Left hindlimb (tissue), 1 donor: ENCODE measurements around the gene ACTN4.
"Not testable (repeated sequence)": the region's sequence is repeated elsewhere in the genome, so short reads cannot be mapped to it uniquely, and the experiment has no call there.

Experiments used
- DNase-seq: peaks from one replicate; pipeline ENCODE4 v3.0.0-alpha.2; 2018

Gene ACTN4

GRCh38 chr19:38647368-38647965 is at the start of gene ACTN4:
ACTN4 (plus strand) TSS chr19:38647649; CDS start chr19:38647746, 97 bp downstream.
- peak; percentile 100 for DNase-seq

DNA sequence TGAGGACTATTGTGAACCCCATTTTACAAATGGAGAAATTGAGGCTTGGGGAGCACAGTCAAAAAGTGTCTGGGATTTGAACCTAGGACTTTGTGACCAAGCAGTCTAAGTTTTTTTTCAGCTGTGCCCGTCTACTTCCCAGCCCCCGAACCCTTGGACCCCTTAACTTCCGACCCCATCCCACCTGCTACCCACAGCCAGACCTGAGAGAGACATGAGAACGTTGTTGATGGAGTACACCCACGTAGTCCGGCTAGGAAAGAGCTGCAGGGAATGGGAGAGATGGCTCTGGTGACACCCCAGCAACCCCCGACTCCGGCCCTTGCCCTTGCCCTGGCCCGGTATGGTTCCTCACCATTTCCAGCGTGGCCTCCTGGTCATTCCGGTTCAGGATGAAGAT is 47.7 kb upstream of the ACTN4 start:
- DNase-seq = no peak

- DNase-seq = not testable (repeated sequence)
These were observed 44.6 kb upstream of the ACTN4 start for GRCh38 chr19:38602856-38603255.

- DNase-seq = no peak
These were observed 41.3 kb upstream of the ACTN4 start for GRCh38 chr19:38606131-38606530.

DNA sequence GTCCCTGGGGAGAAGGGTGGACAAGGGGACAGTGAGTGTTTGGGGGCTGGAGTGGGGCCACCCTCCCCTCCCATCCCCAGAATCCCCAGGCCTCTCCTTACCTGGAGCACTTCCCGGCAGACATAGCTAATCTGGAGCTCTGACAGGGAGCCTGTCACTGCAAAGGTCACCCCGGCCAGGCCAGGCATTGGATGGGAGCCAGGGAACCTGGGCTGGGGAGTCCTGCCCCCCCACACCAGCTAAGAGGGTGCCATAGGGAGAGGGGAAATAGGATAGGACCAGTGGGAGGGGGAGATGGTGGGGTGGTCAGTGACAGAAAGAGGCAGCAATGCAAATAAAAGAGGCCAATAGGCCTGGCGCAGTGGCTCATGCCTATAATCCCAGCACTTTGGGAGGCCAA is 33.2 kb upstream of the ACTN4 start:
- no peak for DNase-seq

DNA sequence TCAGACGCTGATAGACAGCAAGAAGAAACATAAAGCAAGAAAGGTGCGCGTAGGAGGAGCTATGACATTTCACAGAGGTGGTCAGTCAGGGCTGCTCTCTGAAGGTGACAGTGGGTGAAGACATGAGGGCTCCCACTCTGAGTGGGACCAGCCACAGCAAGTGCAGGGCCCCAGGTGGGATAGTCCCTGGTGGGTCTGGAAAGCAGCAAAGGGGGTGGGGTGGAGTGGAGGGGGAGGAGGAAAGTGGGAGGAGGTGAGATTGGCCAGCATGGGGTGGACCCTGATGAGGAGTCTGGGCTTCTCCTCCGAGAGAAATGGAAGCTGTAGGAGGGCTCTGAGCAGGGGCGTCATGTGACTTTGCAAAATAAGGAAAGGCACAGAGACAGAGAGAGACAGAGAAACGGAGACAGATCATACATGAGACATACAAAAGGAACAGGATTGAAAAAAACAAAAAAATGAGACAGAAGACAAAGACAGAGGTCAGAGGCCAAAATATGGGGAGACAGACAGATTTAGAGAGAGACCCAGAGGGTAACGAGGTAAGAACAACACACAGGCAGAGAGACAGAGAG is 32.4 kb upstream of the ACTN4 start:
- no peak for DNase-seq

DNA sequence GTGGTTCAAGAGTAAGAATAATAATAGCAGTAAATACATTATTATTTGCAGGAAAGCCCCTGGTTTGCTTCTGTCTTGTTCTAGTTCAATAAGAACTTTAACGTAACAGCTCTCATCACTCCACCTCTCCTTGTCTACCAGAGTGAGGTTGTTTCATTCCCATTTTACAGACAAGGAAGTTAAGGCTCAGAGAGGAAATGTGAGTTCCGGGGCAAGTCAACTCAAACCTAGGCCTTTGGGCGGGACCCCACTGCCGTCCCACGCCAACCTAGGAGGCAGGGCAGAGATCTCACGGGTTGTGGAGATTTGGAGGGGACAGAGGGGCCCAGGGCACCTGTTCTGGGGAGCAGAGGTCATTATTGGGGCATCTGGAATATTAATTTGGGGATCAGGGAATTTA is 31.2 kb upstream of the ACTN4 start:
- DNase-seq = no peak

GRCh38 chr19:38617283-38617763 is 30.1 kb upstream of the ACTN4 start:
- no peak for DNase-seq

DNA sequence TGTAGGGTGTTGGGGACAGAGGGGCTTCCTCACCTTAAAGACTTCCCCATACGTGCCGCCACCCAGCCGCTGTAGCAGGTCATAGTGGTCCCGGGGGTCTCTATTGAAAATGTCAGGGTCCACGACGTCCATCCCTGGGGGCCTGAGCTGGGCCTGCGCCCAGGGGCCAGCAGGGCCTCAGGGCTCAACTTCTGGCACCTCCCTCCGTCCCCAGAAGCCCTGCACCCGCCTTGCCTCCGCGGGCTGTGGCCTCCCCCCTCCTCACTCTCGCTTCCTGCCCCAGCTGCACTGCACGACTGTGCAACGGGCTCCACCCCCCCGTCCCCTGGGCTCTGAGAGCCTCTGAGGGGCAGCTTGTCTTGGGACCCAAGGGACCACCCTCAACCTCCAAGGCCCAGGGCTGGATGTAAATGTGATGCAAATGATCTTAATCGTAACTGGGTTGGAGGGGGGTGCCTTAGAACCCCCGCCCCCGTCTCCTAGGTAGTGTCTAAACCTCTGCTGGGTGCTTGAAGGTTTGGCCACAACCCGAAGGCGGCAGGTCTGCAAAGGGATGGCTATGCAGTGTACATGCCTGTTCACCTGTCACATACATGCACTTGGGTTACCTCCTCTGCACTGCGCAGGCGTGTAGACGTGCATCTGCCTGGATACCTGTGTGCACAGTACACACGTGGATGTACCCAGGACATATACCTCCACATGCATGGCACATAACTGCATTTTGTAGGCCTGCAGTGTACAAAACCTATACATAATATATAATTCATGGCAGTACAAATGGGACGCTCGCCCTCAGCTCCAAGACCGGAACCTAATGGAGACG is 29.5 kb upstream of the ACTN4 start, which contains the start of gene MAP4K1:
Gene MAP4K1, minus strand, starts transcription at position 190 of the 826 bp plus-strand sequence. Its CDS starts 58 bp downstream, at position 132.
- DNase-seq = no peak

- peak; percentile 99 for DNase-seq
These were observed 28.7 kb upstream of the ACTN4 start, which contains the start of gene EIF3K for GRCh38 chr19:38618590-38619360. EIF3K (plus strand) TSS chr19:38619188; CDS start chr19:38619269, 81 bp downstream.

GRCh38 chr19:38619361-38620174 is 27.9 kb upstream of the ACTN4 start:
- DNase-seq = no peak

GRCh38 chr19:38624822-38625221 is 22.6 kb upstream of the ACTN4 start:
- DNase-seq = no peak

- DNase-seq = no peak
These were observed 21.0 kb upstream of the ACTN4 start for GRCh38 chr19:38626401-38626800.

DNA sequence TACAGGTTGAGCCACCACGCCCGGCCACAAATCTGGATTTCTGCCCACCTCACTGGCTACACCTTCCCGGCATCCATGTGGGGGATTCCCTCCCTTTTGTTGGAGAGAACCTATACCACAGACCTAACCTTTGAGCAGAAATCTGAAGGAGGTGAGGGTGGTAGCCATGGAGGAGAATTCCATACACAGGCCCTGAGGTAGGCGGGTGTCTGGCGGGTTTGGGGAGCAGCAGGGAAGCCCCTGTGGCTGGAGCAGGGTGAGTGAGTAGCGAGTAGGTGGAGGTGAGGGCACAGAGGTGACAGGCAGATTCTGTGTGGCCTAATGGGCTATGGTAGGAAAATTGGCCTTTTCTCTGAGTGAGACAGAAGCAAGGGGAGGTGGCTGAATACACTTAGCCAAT is 17.9 kb upstream of the ACTN4 start:
- DNase-seq = no peak

GRCh38 chr19:38631301-38631700 is 16.1 kb upstream of the ACTN4 start:
- not testable (repeated sequence) for DNase-seq

GRCh38 chr19:38631811-38632475 is 15.5 kb upstream of the ACTN4 start:
- DNase-seq = not testable (repeated sequence)

DNA sequence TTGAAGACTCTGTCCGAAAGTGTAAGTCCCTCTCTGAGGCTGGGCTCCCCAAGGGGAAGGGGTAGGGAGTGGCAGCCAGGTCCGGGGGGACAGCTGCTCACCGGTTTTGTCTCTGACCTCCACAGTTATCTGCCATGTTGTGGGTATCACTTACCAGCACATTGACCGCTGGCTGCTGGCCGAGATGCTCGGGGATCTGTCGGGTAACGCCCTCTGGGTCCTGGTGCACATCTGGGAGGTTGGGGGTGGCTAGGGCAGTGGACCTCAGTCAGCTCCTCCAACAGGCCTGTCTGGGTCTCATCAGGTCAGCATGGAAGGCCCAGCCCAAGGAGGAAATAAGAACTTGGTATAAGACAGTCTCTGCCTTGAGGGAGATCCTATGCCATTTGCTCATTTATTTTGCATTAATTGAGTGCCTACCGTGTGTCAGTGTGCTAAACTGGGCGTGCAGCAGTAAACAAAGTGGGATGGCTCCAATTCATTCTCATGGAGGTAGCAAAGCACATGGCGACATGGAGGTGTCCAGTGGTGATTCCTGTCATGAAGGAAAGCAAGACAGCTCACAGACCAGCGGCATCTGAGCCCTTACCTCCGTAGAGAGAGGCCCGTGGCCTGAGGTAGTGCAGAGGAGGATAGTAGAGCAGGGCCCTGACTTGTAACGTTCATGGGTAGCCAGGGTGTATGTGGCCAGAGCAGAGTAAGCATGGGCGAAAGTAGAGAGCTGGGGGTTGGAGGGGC is 14.8 kb upstream of the ACTN4 start:
- DNase-seq = no peak

GRCh38 chr19:38634757-38635482 is 12.5 kb upstream of the ACTN4 start:
- peak; percentile 81 for DNase-seq

- no peak for DNase-seq
These were observed 11.7 kb upstream of the ACTN4 start for GRCh38 chr19:38635483-38636399.
